ENCODE results near the gene INO80.

INO80 gene

GRCh38 chr15:40942878-40943277 lies 173.2 kb downstream of the INO80 start:
- DNase-seq = no peak

DNA sequence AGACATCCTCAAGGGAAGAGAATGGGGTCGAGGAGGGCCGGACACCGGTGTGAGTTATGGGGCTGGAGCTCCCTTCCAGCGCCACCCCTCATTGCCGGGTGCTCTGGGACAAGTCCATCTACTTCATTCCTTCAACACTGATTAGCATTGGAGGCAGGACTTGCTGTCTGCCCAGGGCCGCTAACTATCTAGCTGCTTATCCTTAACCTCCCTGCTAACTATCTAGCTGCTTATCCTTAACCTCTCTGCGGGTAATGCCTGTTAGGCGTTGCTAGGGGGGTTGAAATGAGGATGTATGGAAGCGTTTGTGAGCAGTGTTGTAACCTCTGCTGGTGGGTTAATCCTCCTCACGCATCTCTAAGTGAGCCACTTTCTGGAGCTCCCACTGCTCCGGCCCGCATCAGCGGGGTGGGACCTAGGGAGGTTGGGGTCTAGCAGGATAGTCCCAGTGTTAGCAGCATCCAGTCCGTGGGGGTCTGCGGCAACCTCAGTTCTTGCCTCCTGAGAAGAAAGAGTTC lies 173.7 kb downstream of the INO80 start:
- DNase-seq = no peak

DNA sequence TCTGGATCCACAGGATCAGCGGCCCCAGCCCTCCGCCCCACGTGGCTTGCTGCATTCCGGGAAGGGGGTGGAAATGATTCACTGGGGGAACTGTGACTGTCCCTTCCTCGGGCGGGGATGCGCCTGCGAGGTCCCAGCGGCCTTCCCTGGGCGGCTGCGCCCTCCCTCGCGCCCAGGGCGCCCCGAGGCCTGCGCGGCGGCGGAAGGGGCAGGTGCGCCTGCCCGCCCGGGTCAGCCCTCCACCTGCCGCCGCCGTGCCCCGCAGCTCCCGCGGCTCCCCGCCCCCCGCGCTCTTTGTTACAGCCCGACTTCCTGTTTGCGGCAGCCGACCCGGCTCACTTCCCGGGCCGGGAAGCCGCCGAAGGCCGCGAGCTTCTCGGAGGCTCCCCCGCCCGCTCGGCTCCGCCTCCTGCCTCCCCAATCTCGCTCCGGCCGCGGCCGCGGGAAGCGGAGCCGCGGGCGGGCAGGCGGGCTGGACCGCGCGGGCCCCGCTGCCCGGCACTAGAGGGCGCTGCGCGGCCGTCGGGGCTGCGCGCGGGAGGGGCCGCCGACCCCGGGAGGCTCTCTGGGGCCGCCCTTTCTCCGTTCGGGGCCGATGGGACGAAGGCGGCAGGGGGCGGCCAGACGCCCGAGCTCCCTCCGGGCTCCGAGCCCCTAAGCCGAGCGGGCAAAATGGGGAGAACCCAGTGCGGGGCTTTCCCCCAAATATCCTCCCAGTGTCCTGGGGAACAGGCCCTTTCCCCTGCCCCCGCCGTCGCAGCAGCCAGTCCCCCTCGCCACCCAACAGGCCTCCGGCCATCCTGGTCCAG lies 174.3 kb downstream of the INO80 start:
- DNase-seq = peak; percentile 50

- no peak for DNase-seq
Measured at GRCh38 chr15:40941068-40941527, 175.0 kb downstream of the INO80 start.

- no peak for DNase-seq
Measured at GRCh38 chr15:40940296-40940801, 175.7 kb downstream of the INO80 start.

DNA sequence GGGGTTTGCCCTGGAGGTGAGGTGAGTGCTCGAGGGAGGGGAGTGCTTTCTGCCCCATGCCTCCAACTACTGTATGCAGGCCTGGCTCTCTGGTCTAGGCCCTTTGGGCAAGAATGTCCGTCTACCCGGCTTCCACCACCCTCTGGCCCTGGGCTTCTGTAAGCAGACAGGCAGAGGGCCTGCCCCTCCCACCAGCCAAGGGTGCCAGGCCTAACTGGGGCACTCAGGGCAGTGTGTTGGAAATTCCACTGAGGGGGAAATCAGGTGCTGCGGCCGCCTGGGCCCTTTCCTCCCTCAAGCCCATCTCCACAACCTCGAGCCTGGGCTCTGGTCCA lies 177.6 kb downstream of the INO80 start:
- DNase-seq = no peak

- DNase-seq = no peak
Measured at GRCh38 chr15:40937762-40938535, 178.1 kb downstream of the INO80 start.

GRCh38 chr15:40936709-40937666 lies 179.1 kb downstream of the INO80 start:
- no peak for DNase-seq

- DNase-seq = no peak
Measured at GRCh38 chr15:40936234-40936708, 179.8 kb downstream of the INO80 start.

DNA sequence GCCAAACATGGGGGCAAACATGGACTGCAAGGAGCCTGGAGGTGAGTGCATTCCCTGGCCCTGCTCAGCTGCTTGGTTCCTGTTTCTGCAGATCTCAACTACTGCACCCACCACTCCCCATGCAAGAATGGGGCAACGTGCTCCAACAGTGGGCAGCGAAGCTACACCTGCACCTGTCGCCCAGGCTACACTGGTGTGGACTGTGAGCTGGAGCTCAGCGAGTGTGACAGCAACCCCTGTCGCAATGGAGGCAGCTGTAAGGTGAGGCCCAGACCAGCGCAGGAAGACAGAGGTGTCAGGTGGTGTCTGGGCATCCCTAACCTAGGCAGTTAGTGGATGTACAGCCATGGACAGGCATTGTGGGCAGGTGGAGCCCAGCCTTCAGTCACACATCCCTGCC lies 181.6 kb downstream of the INO80 start:
- no peak for DNase-seq

- DNase-seq = no peak
Measured at GRCh38 chr15:40933517-40933902, 182.6 kb downstream of the INO80 start.

- DNase-seq = no peak
Measured at GRCh38 chr15:40932649-40933516, 183.2 kb downstream of the INO80 start.

DNA sequence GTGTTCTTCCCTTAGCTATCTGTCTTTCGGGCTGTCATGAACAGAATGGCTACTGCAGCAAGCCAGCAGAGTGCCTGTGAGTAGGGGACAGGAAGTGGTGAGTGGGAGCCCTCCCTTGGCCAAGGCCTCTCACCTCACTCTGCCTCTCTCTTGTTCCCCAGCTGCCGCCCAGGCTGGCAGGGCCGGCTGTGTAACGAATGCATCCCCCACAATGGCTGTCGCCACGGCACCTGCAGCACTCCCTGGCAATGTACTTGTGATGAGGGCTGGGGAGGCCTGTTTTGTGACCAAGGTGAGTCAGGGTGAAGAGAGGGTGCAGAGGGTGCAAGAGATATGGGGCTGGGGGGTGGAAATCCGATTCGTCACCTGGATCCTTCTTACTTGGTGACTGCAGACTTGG lies 183.9 kb downstream of the INO80 start:
- no peak for DNase-seq

DNA sequence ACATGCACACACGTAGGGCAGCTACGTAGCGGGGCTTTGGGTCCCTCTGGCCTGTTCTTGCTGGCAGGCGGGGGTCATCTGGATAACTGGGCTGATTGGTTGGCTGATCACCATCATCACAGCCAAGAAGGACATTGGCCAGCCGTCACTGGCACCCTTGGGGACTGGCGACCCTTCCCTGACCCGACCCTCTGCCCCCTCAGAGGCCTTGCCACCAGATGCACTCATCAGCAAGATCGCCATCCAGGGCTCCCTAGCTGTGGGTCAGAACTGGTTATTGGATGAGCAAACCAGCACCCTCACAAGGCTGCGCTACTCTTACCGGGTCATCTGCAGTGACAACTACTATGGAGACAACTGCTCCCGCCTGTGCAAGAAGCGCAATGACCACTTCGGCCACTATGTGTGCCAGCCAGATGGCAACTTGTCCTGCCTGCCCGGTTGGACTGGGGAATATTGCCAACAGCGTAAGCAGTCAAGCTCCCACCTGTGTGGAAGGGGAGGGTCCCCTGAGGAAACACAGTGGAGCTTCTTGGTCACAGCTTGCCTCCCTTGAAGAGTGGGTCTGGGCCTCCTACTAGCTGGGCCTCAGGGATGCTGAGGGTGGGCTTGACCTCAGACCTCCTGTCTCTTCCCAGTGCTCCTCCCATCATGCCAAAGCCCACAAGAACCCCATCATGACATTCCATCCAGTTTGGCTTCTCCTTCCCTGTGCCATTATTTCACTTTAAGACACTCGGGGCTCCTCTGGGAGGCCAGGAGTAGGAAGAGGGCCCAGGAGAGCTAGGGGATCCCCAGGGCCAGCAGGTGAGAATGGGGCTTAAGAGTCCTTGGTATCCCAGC lies 184.6 kb downstream of the INO80 start:
- no peak for DNase-seq

DNA sequence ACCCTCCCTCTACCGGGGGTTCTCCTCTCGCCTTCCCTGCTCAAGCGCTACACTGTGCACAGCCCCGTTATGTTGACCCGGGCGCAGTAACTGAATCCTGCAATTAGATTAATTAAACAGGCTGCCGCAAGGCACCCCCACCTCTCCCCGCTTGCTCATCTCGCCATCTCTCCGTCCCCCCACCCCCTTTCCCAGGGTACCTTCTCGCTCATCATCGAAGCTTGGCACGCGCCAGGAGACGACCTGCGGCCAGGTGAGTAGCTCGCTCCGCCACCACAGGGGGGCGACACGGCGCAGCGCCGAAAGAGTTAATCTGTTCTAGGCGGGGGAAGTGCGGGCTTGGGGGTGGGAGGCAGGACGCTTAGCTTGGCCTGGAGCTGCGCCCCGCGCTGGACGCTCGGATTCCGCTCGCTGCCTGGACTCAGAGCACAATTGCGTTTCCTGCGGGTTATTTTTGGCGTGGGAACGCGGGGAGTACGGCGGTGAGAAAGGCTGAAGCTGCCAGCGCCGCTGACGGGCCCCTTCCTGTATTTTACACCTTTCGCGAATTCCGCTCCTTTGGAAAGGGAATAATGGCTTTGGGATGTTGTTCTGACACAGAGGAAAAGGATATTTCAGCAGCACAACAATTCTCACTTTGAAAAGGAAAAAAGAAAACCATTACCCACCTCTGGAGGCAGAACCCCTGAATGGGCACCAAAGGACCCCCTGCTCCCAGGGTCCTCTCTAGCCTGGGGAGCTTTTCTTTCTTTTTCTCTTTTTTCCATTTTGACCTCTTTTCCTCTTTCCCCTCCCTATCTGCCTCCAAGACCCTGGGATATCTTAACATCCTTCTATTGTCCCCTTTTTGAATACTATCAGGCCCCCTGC lies 185.4 kb downstream of the INO80 start:
- DNase-seq = no peak

- no peak for DNase-seq
Measured at GRCh38 chr15:40929660-40930429, 186.2 kb downstream of the INO80 start.

Data from activated gamma-delta T cell (primary cell).